Activated CD8-positive, alpha-beta memory T cell treated with anti-CD3 and anti-CD28 coated beads for 48 hours (primary cell): ENCODE measurements around the gene CBX4.
A peak's percentile ranks its signal among the peaks of the same experiment; 100 is the strongest.

Experiments
- DNase-seq, 3 experiments: peaks; one replicate each; pipeline ENCODE4 v3.0.0-alpha.2; 2020; ENCODE audit warnings: low read depth in 2 of 3, low spot score in 2 of 3

Gene CBX4

GRCh38 chr17:79842656-79843473 is 3.6 kb upstream of the CBX4 start:
- DNase-seq = no peak

- DNase-seq = no peak
Observed at GRCh38 chr17:79842136-79842655, 3.0 kb upstream of the CBX4 start.

GRCh38 chr17:79841369-79842135 is 2.3 kb upstream of the CBX4 start:
- DNase-seq = no peak

GRCh38 chr17:79840989-79841286 is 1.7 kb upstream of the CBX4 start:
- DNase-seq = no peak

GRCh38 chr17:79840269-79840988 is 1.2 kb upstream of the CBX4 start:
- DNase-seq = no peak

- no peak for DNase-seq
Observed at GRCh38 chr17:79838522-79839274, 542 bp downstream of the CBX4 start.

- DNase-seq = no peak
Observed at GRCh38 chr17:79837888-79838521, 1.2 kb downstream of the CBX4 start.

- peak in 1 of 3 experiments; percentile 35 for DNase-seq
Observed at GRCh38 chr17:79836972-79837887, 2.0 kb downstream of the CBX4 start.

GRCh38 chr17:79836510-79836971 is 2.7 kb downstream of the CBX4 start:
- no peak for DNase-seq

GRCh38 chr17:79835953-79836509 is 3.2 kb downstream of the CBX4 start:
- no peak for DNase-seq

- no peak for DNase-seq
Observed at GRCh38 chr17:79835470-79835899, 3.8 kb downstream of the CBX4 start.

- no peak for DNase-seq
Observed at GRCh38 chr17:79834565-79835469, 4.4 kb downstream of the CBX4 start.

- no peak for DNase-seq
Observed at GRCh38 chr17:79833744-79834564, 5.3 kb downstream of the CBX4 start.

GRCh38 chr17:79833110-79833450 is 6.2 kb downstream of the CBX4 start:
- no peak for DNase-seq

GRCh38 chr17:79832218-79833109 is 6.8 kb downstream of the CBX4 start:
- no peak for DNase-seq
